Measurements from ENCODE around the gene SPAG16. TPM values are rescaled to one million over a fixed set of nuclear protein-coding genes. Genes with fewer than 3 reads are reported as not detected.

The SPAG16 gene
- total and polyA plus RNA-seq, 2 donors (not counting 1 experiment from before 2014, with no cell fraction given) = 24.1 to 36.8 TPM

GRCh38 chr2:213411582-213412289, 127.5 kb downstream of the SPAG16 start:
- H2AFZ ChIP-seq (ENCODE audit: low read length) = no peak overlapping the region
- H3K27me3 ChIP-seq (ENCODE audit: control insufficient read depth, insufficient read depth, low read length) = no peaks in the 10 kb centered on the region
- no peaks in the 10 kb centered on the region for H3K4me1 ChIP-seq (ENCODE audit: control insufficient read depth, extremely low read depth, insufficient read depth, low read length)
- H3K79me2 ChIP-seq (ENCODE audit: control insufficient read depth, insufficient read depth, low read length) = no peaks in the 10 kb centered on the region
- no peak overlapping the region for H3K4me3 ChIP-seq (replicated peaks in 1 of 4; ENCODE audit: control extremely low read depth in 1 of 4, insufficient read depth in 1 of 4, low read depth in 3 of 4, low read length in 4 of 4)
- no peak overlapping the region for H3K27ac ChIP-seq (ENCODE audit: insufficient read depth, low read length)
- TF ChIP-seq, protein P1, sequence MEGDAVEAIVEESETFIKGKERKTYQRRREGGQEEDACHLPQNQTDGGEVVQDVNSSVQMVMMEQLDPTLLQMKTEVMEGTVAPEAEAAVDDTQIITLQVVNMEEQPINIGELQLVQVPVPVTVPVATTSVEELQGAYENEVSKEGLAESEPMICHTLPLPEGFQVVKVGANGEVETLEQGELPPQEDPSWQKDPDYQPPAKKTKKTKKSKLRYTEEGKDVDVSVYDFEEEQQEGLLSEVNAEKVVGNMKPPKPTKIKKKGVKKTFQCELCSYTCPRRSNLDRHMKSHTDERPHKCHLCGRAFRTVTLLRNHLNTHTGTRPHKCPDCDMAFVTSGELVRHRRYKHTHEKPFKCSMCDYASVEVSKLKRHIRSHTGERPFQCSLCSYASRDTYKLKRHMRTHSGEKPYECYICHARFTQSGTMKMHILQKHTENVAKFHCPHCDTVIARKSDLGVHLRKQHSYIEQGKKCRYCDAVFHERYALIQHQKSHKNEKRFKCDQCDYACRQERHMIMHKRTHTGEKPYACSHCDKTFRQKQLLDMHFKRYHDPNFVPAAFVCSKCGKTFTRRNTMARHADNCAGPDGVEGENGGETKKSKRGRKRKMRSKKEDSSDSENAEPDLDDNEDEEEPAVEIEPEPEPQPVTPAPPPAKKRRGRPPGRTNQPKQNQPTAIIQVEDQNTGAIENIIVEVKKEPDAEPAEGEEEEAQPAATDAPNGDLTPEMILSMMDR (conservative IDR thresholded peaks at IDR 0.05 in 1 of 2, IDR thresholded peaks at IDR 0.05 in 1 of 2; ENCODE audit: low read depth in 1 of 2, low read length in 2 of 2) = no peak
- no peak for TF ChIP-seq EZH2 (IDR thresholded peaks at IDR 0.05; ENCODE audit: low read length, missing control alignments)
- no peaks in the 10 kb centered on the region for H3K36me3 ChIP-seq (ENCODE audit: control insufficient read depth, insufficient read depth, low read length)
- DNase-seq (ENCODE audit: low read depth in 2 of 2) = no peak
- H3K9me3 ChIP-seq (ENCODE audit: control insufficient read depth, insufficient read depth, low read depth, low read length) = no peaks in the 10 kb centered on the region
- H3K9ac ChIP-seq (ENCODE audit: insufficient read depth, low read length) = no peak overlapping the region
- no peaks in the 10 kb centered on the region for H4K20me1 ChIP-seq (ENCODE audit: control insufficient read depth, extremely low read depth, insufficient read depth, low read length)
- no peak overlapping the region for H3K4me2 ChIP-seq (ENCODE audit: extremely low read depth, insufficient read depth, low read length)

DNA sequence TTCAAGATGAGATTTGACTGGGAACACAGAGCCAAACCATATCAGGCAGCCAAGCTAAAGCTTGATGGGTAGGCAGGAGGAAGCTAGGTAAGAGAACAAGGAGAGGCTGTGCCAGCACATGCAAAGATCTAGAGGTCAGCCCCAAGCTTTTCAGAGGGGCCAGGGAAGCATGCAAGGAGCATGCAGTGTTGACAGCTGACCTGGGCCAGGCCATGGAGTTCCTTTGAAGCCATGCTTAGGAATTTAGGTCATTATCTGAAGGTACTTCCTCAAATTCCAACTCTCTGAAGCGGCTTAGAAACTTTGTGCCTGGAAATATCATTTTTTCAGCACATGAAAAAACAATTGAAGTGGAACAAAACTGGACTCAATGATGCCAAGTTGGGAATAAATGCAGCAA, 130.8 kb downstream of the SPAG16 start:
- Histone ChIP-seq H3K4me3 (replicated peaks in 1 of 4; ENCODE audit: control extremely low read depth in 1 of 4, insufficient read depth in 1 of 4, low read depth in 3 of 4, low read length in 4 of 4) (no peak overlapping the region), H3K9ac (ENCODE audit: insufficient read depth, low read length) (no peak overlapping the region), H3K27me3 (ENCODE audit: control insufficient read depth, insufficient read depth, low read length) (no peaks in the 10 kb centered on the region), H3K79me2 (ENCODE audit: control insufficient read depth, insufficient read depth, low read length) (no peaks in the 10 kb centered on the region), H4K20me1 (ENCODE audit: control insufficient read depth, extremely low read depth, insufficient read depth, low read length) (no peaks in the 10 kb centered on the region), H3K4me2 (ENCODE audit: extremely low read depth, insufficient read depth, low read length) (no peak overlapping the region), H2AFZ (ENCODE audit: low read length) (no peak overlapping the region), H3K9me3 (ENCODE audit: control insufficient read depth, insufficient read depth, low read depth, low read length) (no peaks in the 10 kb centered on the region), H3K4me1 (ENCODE audit: control insufficient read depth, extremely low read depth, insufficient read depth, low read length) (no peaks in the 10 kb centered on the region), H3K27ac (ENCODE audit: insufficient read depth, low read length) (no peak overlapping the region), H3K36me3 (ENCODE audit: control insufficient read depth, insufficient read depth, low read length) (no peaks in the 10 kb centered on the region)
- TF ChIP-seq, protein P1 (conservative IDR thresholded peaks at IDR 0.05 in 1 of 2, IDR thresholded peaks at IDR 0.05 in 1 of 2; ENCODE audit: low read depth in 1 of 2, low read length in 2 of 2) = no peak
- TF ChIP-seq EZH2 (IDR thresholded peaks at IDR 0.05; ENCODE audit: low read length, missing control alignments) = no peak
- DNase-seq (ENCODE audit: low read depth in 2 of 2) = no peak

GRCh38 chr2:213416832-213417231, 132.6 kb downstream of the SPAG16 start:
- no peak for DNase-seq (ENCODE audit: low read depth in 2 of 2)
- H3K4me2 ChIP-seq (ENCODE audit: extremely low read depth, insufficient read depth, low read length) = no peak overlapping the region

More at GRCh38 chr2:213416832-213417231, 132.6 kb downstream of the SPAG16 start:
- Histone ChIP-seq H3K4me3 (replicated peaks in 1 of 4; ENCODE audit: control extremely low read depth in 1 of 4, insufficient read depth in 1 of 4, low read depth in 3 of 4, low read length in 4 of 4) (no peak overlapping the region), H3K9me3 (ENCODE audit: control insufficient read depth, insufficient read depth, low read depth, low read length) (no peaks in the 10 kb centered on the region), H3K36me3 (ENCODE audit: control insufficient read depth, insufficient read depth, low read length) (no peaks in the 10 kb centered on the region), H3K27ac (ENCODE audit: insufficient read depth, low read length) (no peak overlapping the region), H4K20me1 (ENCODE audit: control insufficient read depth, extremely low read depth, insufficient read depth, low read length) (no peaks in the 10 kb centered on the region), H3K79me2 (ENCODE audit: control insufficient read depth, insufficient read depth, low read length) (no peaks in the 10 kb centered on the region), H3K27me3 (ENCODE audit: control insufficient read depth, insufficient read depth, low read length) (no peaks in the 10 kb centered on the region), H3K4me1 (ENCODE audit: control insufficient read depth, extremely low read depth, insufficient read depth, low read length) (no peaks in the 10 kb centered on the region), H2AFZ (ENCODE audit: low read length) (no peak overlapping the region), H3K9ac (ENCODE audit: insufficient read depth, low read length) (no peak overlapping the region)
- TF ChIP-seq, protein P1 (conservative IDR thresholded peaks at IDR 0.05 in 1 of 2, IDR thresholded peaks at IDR 0.05 in 1 of 2; ENCODE audit: low read depth in 1 of 2, low read length in 2 of 2) = no peak
- no peak for TF ChIP-seq EZH2 (IDR thresholded peaks at IDR 0.05; ENCODE audit: low read length, missing control alignments)

Measured in fibroblast of lung (primary cell).